A549 (cell line): Measurements from ENCODE around the gene SIRPA. TPM values are rescaled to one million over a fixed set of nuclear protein-coding genes. Genes with fewer than 3 reads are reported as not detected.
A peak's percentile ranks its signal among the peaks of the same experiment; 100 is the strongest.

Source experiments
- ATAC-seq, 2 experiments: fragments of 200-7000 bp in 1 of 2; fragments of >200 bp in 1 of 2; cut with Nextera tagmentation in 1 of 2; cut with Tn5 transposase in 1 of 2; 3 replicates each; pipeline versions ENCODE4 v1.8.0 to v1.9.1; 2018 to 2020; ENCODE audit warnings: mild to moderate bottlenecking in 1 of 2, moderate library complexity in 1 of 2
- CTCF ChIA-PET: fragments of 300-600 bp; sonication (Branson Sonifier 250); formaldehyde crosslinking; extraction: SDS; loops from one replicate; lab custom pipeline; 2021; ENCODE audit warnings: antibody characterized with exemption, inconsistent platforms; lab: Yijun Ruan, JAX
- POLR2A ChIA-PET: fragments of 350-600 bp; formaldehyde crosslinking; extraction: SDS; loops from one replicate; lab custom pipeline; 2021; ENCODE audit warnings: antibody characterized with exemption, inconsistent platforms; lab: Yijun Ruan, JAX
- DNase-seq, 2 experiments: peaks; one replicate each; pipeline versions ENCODE4 v3.0.0 to v3.0.0-alpha.2; 2011 to 2016; ENCODE audit warnings: low read depth in 1 of 2, low spot score in 1 of 2
- FAIRE-seq: peaks from 2 replicates; lab custom pipeline; 2011; peaks lifted over from hg19 to GRCh38; lab: Jason Lieb, UNC
- H3K27ac ChIP-seq, 2 experiments: fragments of >200 bp; sonication (Bioruptor Twin); formaldehyde crosslinking; 3 replicates each; pipeline ENCODE4 v1.5.1; 2016 to 2017
- H3K4me1 ChIP-seq: fragments of >200 bp; sonication (Bioruptor Twin); formaldehyde crosslinking; 3 replicates; pipeline ENCODE4 v1.6.1; 2016
- H3K4me2 ChIP-seq: fragments of >200 bp; sonication (Bioruptor Twin); formaldehyde crosslinking; 3 replicates; pipeline ENCODE4 v1.6.1; 2016
- H3K4me3 ChIP-seq: fragments of >200 bp; sonication (Bioruptor Twin); formaldehyde crosslinking; 3 replicates; pipeline ENCODE4 v1.5.1; 2016
- H3K9me3 ChIP-seq: fragments of >200 bp; sonication (Bioruptor Twin); formaldehyde crosslinking; 3 replicates; pipeline ENCODE4 v1.6.1; 2016
- BHLHE40 ChIP-seq: IDR thresholded peaks from 2 replicates; pipeline ENCODE4 v1.6.1; 2012; ENCODE audit warnings: low read depth, low read length, inconsistent platforms
- CHD4 ChIP-seq: fragments of 200-600 bp; sonication (generic); IDR thresholded peaks from 2 replicates; pipeline ENCODE4 v1.6.1; 2016; ENCODE audit warnings: antibody characterized with exemption, mild to moderate bottlenecking, borderline replicate concordance
- EP300 ChIP-seq, 2 experiments: fragments of >200 bp; sonication (Bioruptor Twin); formaldehyde crosslinking; IDR thresholded peaks; 2 replicates in 1 of 2; 3 replicates in 1 of 2; pipeline ENCODE4 v1.6.1; 2016 to 2017
- FOSL2 ChIP-seq, 2 experiments: fragments of 450-650 bp in 1 of 2; fragments of >200 bp in 1 of 2; sonication (Bioruptor Twin) in 1 of 2; formaldehyde crosslinking; IDR thresholded peaks; 2 replicates each; pipeline versions ENCODE4 v1.5.0 to v1.6.1; 2016 to 2020; ENCODE audit warnings: mild to moderate bottlenecking in 1 of 2, moderate library complexity in 1 of 2
- HDAC2 ChIP-seq: fragments of 200-600 bp; sonication (generic); IDR thresholded peaks from 2 replicates; pipeline ENCODE4 v1.6.1; 2016
- HOXB13 ChIP-seq: fragments of 250-450 bp; sonication (Bioruptor Pico); IDR thresholded peaks from 2 replicates; pipeline ENCODE4 v1.5.0; 2020; ENCODE audit warnings: low read depth, mild to moderate bottlenecking, moderate library complexity
- HOXB5 ChIP-seq: fragments of 250-450 bp; sonication (Bioruptor Pico); IDR thresholded peaks from 2 replicates; pipeline ENCODE4 v1.5.0; 2020; ENCODE audit warnings: mild to moderate bottlenecking, moderate library complexity
- JUNB ChIP-seq: fragments of >200 bp; sonication (Bioruptor Twin); formaldehyde crosslinking; IDR thresholded peaks from 2 replicates; pipeline ENCODE4 v1.6.1; 2016
- KDM1A ChIP-seq: fragments of 200-600 bp; sonication (generic); IDR thresholded peaks from 2 replicates; pipeline ENCODE4 v1.6.1; 2016; ENCODE audit warnings: low read depth, mild to moderate bottlenecking
- KDM5A ChIP-seq: fragments of 200-600 bp; sonication (generic); IDR thresholded peaks from 2 replicates; pipeline ENCODE4 v1.6.1; 2016; ENCODE audit warnings: antibody characterized with exemption, mild to moderate bottlenecking
- POLR2A ChIP-seq: IDR thresholded peaks from 2 replicates; pipeline ENCODE4 v1.6.1; 2012; ENCODE audit warnings: mild to moderate bottlenecking, low read length
- RAD21 ChIP-seq, 2 experiments: fragments of >200 bp in 1 of 2; sonication (Bioruptor Twin) in 1 of 2; formaldehyde crosslinking in 1 of 2; IDR thresholded peaks in 1 of 2; conservative IDR thresholded peaks in 1 of 2; 2 replicates in 1 of 2; 3 replicates in 1 of 2; pipeline ENCODE4 v1.6.1; 2012 to 2018; ENCODE audit warnings: inconsistent platforms in 1 of 2
- RCOR1 ChIP-seq: fragments of 150-350 bp; IDR thresholded peaks from 2 replicates; pipeline ENCODE4 v1.6.1; 2014; ENCODE audit warnings: antibody characterized with exemption, low read length, low read depth
- RNF2 ChIP-seq: fragments of 200-600 bp; sonication (generic); IDR thresholded peaks from 2 replicates; pipeline ENCODE4 v1.6.1; 2016; ENCODE audit warnings: low read depth, mild to moderate bottlenecking, antibody characterized with exemption, moderate library complexity, borderline replicate concordance
- SREBF2 ChIP-seq: fragments of 450-650 bp; IDR thresholded peaks from 2 replicates; pipeline ENCODE4 v1.6.1; 2014; ENCODE audit warnings: mild to moderate bottlenecking, moderate library complexity
- TP53 ChIP-seq: fragments of 250-450 bp; sonication (Bioruptor Pico); IDR thresholded peaks from 2 replicates; pipeline ENCODE4 v1.5.0; 2021; ENCODE audit warnings: mild to moderate bottlenecking, moderate library complexity
- WGBS: methylation state at CpG from one replicate; pipeline ENCODE4 v1.1.6; 2017; ENCODE audit errors: missing lambda C conversion rate; 5-methylcytosine and 5-hydroxymethylcytosine counted together
- polyA plus RNA-seq, 4 experiments: library from polyadenylated mRNA; depleted of rRNA in 3 of 4; stranded (reverse); fragments of >200 nt; fragmentation: RNase III in 1 of 4; extraction: RNeasy Plus Mini Kit Qiagen cat#74134 plus additional on column Dnase treatment in 1 of 4; gene quantifications; 2 replicates in 3 of 4; 3 replicates in 1 of 4; pipeline ENCODE4 v1.2.3, GENCODE V29; 2011 to 2017
- TF ChIP-seq, protein P1 (sequence below): fragments of 450-650 bp; IDR thresholded peaks from 2 replicates; pipeline ENCODE4 v1.6.1; 2014; ENCODE audit warnings: antibody characterized with exemption
- TF ChIP-seq, protein P2 (sequence below): fragments of >200 bp; sonication (Bioruptor Twin); formaldehyde crosslinking; IDR thresholded peaks from 3 replicates; pipeline ENCODE4 v1.6.1; 2016
- TF ChIP-seq, protein P3 (sequence below): fragments of 250-450 bp; sonication (Bioruptor Pico); IDR thresholded peaks from 2 replicates; pipeline ENCODE4 v1.5.0; 2020; ENCODE audit warnings: low read depth, mild to moderate bottlenecking, moderate library complexity

The SIRPA gene
- polyA plus RNA-seq, 2 of the 4 experiments (the other 2 are of a cell fraction), result 12.8 to 21.6 TPM

DNA sequence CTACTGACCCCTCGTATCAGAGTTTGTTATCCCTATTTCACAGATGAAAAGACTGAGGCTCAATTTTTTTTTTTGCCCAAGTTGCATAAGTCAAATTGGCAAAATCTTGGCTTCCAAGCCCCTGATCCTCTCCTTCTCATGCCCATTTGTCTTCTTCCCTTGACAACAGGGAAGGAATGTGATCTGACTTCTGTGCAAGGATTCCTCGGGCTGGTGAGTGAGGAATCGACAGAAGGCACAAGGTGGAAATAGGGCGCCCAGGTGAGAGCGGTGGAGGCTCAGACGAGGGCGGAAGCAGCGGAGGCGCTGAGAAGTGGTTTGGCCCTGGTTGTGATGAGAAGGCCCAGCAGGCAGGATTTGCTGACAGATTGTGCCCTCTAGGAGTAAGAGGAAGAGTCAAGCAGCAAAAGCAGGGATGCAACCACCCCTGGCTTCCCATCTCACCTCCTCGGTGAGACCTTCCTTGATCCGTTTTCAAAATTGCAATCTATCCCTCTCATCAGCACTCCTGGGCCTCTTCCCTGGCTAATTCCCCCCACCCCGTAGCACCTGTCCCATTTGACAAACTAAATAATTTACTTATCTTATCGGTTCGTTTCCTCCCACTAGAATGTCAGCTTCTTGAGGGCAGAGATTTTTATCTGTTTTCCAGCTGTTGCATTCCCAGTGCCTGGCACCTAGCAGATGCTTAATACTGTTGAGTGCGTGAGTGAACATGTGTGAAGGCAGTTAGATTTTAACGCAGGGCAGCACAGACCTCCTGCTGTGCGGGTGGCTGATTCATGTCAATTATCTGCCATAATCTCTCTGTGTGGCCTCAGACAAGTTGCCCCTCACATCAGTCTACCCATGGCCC lies 3.7 kb upstream of the SIRPA start:
- ChIA-PET CTCF (interaction anchor here (4.1 kb wide), 1 partner anchor 89 kb away, joined by 26 read pairs; no protein-coding TSS in a partner anchor), POLR2A (no interaction called here)
- Histone ChIP-seq H3K4me1 (peaks cover 26% of the 10 kb centered on the region), H3K27ac (no peak overlapping the region), H3K9me3 (no peaks in the 10 kb centered on the region), H3K4me2 (peak overlapping the region; percentile 12; the same call in 1 of the 3 replicates), H3K4me3 (no peak overlapping the region)
- FAIRE-seq (no peak), DNase-seq (no peak), ATAC-seq (no peak)
- TF ChIP-seq, protein P1, sequence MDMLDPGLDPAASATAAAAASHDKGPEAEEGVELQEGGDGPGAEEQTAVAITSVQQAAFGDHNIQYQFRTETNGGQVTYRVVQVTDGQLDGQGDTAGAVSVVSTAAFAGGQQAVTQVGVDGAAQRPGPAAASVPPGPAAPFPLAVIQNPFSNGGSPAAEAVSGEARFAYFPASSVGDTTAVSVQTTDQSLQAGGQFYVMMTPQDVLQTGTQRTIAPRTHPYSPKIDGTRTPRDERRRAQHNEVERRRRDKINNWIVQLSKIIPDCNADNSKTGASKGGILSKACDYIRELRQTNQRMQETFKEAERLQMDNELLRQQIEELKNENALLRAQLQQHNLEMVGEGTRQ, result no peak
- no peak for TF ChIP-seq SREBF2
- no peak for TF ChIP-seq EP300 (IDR thresholded peaks at IDR 0.05)
- TF ChIP-seq KDM1A, result no peak
- 89% methylated on average over 17 of the region's 17 CpGs for WGBS

DNA sequence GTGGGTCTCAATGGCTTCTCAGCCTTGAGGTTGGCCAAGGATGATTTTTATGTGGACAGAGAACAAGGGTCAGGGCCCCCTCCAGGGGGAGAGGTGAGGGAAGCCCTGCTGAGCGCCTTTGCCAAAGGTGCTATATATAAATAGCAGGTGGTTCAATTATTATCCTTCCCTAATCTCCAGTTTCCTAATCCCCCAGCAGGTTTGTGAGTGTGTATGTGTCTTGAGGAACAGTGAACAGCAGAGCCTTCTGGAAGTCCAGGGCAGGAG lies 3.2 kb upstream of the SIRPA start:
- 89% methylated on average over 1 of the region's 1 CpG for WGBS
- DNase-seq (no peak), FAIRE-seq (no peak), ATAC-seq (no peak)
- Histone ChIP-seq H3K9me3 (no peaks in the 10 kb centered on the region), H3K4me1 (peaks cover 31% of the 10 kb centered on the region), H3K4me2 (peak overlapping the region; percentile 12; the same call in 1 of the 3 replicates), H3K27ac (no peak overlapping the region), H3K4me3 (no peak overlapping the region)
- TF ChIP-seq TP53 (CRISPR knock-in tag) (no peak), HOXB5 (CRISPR knock-in tag) (no peak), JUNB (no peak), RCOR1 (no peak), RAD21 (conservative IDR thresholded peaks at IDR 0.05 in 1 of 2, IDR thresholded peaks at IDR 0.05 in 1 of 2) (no peak), FOSL2 (IDR thresholded peaks at IDR 0.05) (no peak), FOSL2 (CRISPR knock-in tag; IDR thresholded peaks at IDR 0.05) (no peak), BHLHE40 (no peak), POLR2A (no peak), HOXB13 (CRISPR knock-in tag) (no peak)
- TF ChIP-seq, protein P2, sequence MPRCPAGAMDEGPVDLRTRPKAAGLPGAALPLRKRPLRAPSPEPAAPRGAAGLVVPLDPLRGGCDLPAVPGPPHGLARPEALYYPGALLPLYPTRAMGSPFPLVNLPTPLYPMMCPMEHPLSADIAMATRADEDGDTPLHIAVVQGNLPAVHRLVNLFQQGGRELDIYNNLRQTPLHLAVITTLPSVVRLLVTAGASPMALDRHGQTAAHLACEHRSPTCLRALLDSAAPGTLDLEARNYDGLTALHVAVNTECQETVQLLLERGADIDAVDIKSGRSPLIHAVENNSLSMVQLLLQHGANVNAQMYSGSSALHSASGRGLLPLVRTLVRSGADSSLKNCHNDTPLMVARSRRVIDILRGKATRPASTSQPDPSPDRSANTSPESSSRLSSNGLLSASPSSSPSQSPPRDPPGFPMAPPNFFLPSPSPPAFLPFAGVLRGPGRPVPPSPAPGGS, result no peak
- TF ChIP-seq, protein P3, sequence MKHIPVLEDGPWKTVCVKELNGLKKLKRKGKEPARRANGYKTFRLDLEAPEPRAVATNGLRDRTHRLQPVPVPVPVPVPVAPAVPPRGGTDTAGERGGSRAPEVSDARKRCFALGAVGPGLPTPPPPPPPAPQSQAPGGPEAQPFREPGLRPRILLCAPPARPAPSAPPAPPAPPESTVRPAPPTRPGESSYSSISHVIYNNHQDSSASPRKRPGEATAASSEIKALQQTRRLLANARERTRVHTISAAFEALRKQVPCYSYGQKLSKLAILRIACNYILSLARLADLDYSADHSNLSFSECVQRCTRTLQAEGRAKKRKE, result no peak
- CTCF ChIA-PET, result no interaction called here
- POLR2A ChIA-PET, result no interaction called here

DNA sequence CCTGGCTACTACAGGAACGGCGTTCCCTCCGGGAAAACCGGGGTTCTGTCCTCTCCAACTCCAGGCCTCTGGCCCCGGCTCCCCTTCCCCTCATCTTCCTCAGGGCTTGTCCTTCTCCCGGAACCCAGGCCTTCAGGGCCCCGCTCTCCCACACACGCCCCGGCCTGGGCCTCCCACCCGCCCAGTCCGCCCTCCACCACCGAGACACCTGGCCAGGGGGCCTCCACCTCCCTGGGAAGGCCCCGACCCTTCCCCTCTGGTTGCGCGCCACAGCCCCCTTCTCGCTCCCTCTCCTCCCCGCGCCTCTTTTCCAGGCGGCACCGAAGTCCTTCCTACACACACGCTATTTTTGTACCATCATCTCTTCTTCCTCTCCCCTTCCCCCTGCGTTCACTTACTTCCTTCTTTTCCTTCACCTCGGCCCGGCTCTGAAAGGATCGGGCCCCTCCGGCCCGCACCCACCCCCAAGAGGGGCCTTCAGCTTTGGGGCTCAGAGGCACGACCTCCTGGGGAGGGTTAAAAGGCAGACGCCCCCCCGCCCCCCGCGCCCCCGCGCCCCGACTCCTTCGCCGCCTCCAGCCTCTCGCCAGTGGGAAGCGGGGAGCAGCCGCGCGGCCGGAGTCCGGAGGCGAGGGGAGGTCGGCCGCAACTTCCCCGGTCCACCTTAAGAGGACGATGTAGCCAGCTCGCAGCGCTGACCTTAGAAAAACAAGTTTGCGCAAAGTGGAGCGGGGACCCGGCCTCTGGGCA lies 1.3 kb upstream of the SIRPA start:
- Histone ChIP-seq H3K4me1 (peaks cover 44% of the 10 kb centered on the region), H3K27ac (peak overlapping the region; percentile 93 to 98), H3K4me2 (peak overlapping the region; percentile 92), H3K9me3 (no peaks in the 10 kb centered on the region), H3K4me3 (peak overlapping the region; percentile 71)
- DNase-seq (peak in 1 of 2 experiments; percentile 65), ATAC-seq (peak in 1 of 2 experiments; percentile 17; a peak in 3 of 6 replicates), FAIRE-seq (no peak)
- POLR2A ChIA-PET, result interaction anchor here (0.6 kb wide), 1 partner anchor 94 kb away, joined by 5 read pairs; no protein-coding TSS in a partner anchor
- CTCF ChIA-PET, result interaction anchor here (1.9 to 2.4 kb wide), 2 partner anchors 91 to 117 kb away, joined by 5 to 9 read pairs; no protein-coding TSS in a partner anchor
- TF ChIP-seq SREBF2, result no peak
- no peak for TF ChIP-seq HDAC2
- TF ChIP-seq RNF2, result no peak
- TF ChIP-seq, protein P3, result no peak
- no peak for TF ChIP-seq EP300 (IDR thresholded peaks at IDR 0.05)
- no peak for TF ChIP-seq KDM5A
- TF ChIP-seq CHD4, result no peak
- WGBS, result 17% methylated on average over 41 of the region's 54 CpGs
